ENCODE results near the gene ASIC1.

DNA sequence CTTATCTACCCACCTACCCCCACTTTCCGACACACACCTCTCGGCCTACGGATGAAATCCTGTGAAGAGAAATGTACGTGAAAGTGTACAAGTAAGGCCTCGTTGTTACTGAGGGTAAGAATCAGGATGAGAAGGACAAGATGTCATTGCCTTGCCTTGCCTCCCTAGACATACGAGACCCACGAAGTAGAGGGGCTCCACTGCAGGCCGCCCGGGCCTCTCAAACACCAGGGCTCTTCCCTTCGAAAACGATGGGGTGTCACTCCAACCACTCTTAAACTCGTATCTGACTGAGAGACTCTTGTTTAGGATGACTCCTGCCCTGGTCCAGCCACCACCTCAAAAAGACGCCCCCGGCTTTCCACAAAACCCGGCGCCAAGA, 32.6 kb upstream of the ASIC1 start:
- TF ChIP-seq, protein P1, sequence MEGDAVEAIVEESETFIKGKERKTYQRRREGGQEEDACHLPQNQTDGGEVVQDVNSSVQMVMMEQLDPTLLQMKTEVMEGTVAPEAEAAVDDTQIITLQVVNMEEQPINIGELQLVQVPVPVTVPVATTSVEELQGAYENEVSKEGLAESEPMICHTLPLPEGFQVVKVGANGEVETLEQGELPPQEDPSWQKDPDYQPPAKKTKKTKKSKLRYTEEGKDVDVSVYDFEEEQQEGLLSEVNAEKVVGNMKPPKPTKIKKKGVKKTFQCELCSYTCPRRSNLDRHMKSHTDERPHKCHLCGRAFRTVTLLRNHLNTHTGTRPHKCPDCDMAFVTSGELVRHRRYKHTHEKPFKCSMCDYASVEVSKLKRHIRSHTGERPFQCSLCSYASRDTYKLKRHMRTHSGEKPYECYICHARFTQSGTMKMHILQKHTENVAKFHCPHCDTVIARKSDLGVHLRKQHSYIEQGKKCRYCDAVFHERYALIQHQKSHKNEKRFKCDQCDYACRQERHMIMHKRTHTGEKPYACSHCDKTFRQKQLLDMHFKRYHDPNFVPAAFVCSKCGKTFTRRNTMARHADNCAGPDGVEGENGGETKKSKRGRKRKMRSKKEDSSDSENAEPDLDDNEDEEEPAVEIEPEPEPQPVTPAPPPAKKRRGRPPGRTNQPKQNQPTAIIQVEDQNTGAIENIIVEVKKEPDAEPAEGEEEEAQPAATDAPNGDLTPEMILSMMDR (IDR thresholded peaks at IDR 0.05) = no peak
- TF ChIP-seq EP300 (IDR thresholded peaks at IDR 0.05) (no peak), POLR2AphosphoS5 (IDR thresholded peaks at IDR 0.05) (no peak)

Measured in stomach (tissue), 4 donors.